Panc1 (cell line): ENCODE data around the gene DLL3. TPM values are rescaled to one million over a fixed set of nuclear protein-coding genes. Genes with fewer than 3 reads are reported as not detected.
A peak's percentile ranks its signal among the peaks of the same experiment; 100 is the strongest.

Experiments
- ATAC-seq: fragments of 200-7000 bp; cut with Tn5 transposase; 2 replicates; pipeline ENCODE4 v1.9.1; 2020; ENCODE audit warnings: mild to moderate bottlenecking, moderate library complexity
- BruUV-seq: library from RNA; stranded (reverse); fragments of 400-500 nt; replicated peaks from 2 replicates; lab custom pipeline; 2021; lab: Mats Ljungman, UMichigan
- CTCF ChIA-PET: fragments of 300-600 bp; sonication (Branson Sonifier 250); formaldehyde crosslinking; loops from one replicate; lab custom pipeline; 2022; ENCODE audit warnings: antibody characterized with exemption; lab: Charles Lee
- POLR2A ChIA-PET: fragments of 300-600 bp; sonication (Branson Sonifier 250); formaldehyde crosslinking; loops from one replicate; lab custom pipeline; 2022; ENCODE audit warnings: antibody characterized with exemption; lab: Charles Lee
- DNase-seq: peaks from one replicate; pipeline ENCODE4 v3.0.0-alpha.2; 2010; ENCODE audit warnings: low read depth, low spot score
- H3K27ac ChIP-seq: 2 replicates; pipeline ENCODE4 v1.5.1; 2011; ENCODE audit warnings: mild to moderate bottlenecking, low read length, inconsistent platforms
- H3K27me3 ChIP-seq: fragments of 200-500 bp; sonication (Bioruptor generic); 2 replicates; pipeline ENCODE4 v1.6.0; 2014; ENCODE audit warnings: low read length, inconsistent platforms; ENCODE audit not compliant: control insufficient read depth, insufficient read depth
- H3K36me3 ChIP-seq: fragments of 200-500 bp; sonication (Bioruptor generic); 2 replicates; pipeline ENCODE4 v1.5.1; 2014; ENCODE audit warnings: inconsistent platforms, mild to moderate bottlenecking, low read length, moderate library complexity; ENCODE audit not compliant: control insufficient read depth, insufficient read depth
- H3K4me1 ChIP-seq: 2 replicates; pipeline ENCODE4 v1.5.1; 2011; ENCODE audit warnings: inconsistent platforms, mild to moderate bottlenecking, low read length, moderate library complexity; ENCODE audit not compliant: control insufficient read depth, insufficient read depth
- H3K4me3 ChIP-seq, 2 experiments: 2 replicates each; pipeline ENCODE4 v1.5.1; 2011 to 2012; ENCODE audit warnings: low read depth in 2 of 2, low read length in 2 of 2, mild to moderate bottlenecking in 2 of 2, inconsistent platforms in 1 of 2, moderate library complexity in 1 of 2
- H3K9me3 ChIP-seq: fragments of 200-500 bp; sonication (Bioruptor generic); 2 replicates; pipeline ENCODE4 v1.5.1; 2014; ENCODE audit warnings: low read depth, mild to moderate bottlenecking, inconsistent platforms, low read length, moderate library complexity; ENCODE audit not compliant: control insufficient read depth, insufficient read depth
- CTCF ChIP-seq: fragments of 450-650 bp; IDR thresholded peaks from 2 replicates; pipeline ENCODE4 v1.5.1; 2017; ENCODE audit warnings: mild to moderate bottlenecking
- POLR2AphosphoS5 ChIP-seq: IDR thresholded peaks from 2 replicates; pipeline ENCODE4 v1.6.1; 2012; ENCODE audit warnings: mild to moderate bottlenecking, low read depth, low read length, moderate library complexity
- REST ChIP-seq, 2 experiments: IDR thresholded peaks; 2 replicates each; pipeline ENCODE4 v1.6.1; 2011 to 2012; ENCODE audit warnings: low read depth in 2 of 2, control low read depth in 1 of 2, low read length in 1 of 2, mild to moderate bottlenecking in 1 of 2, moderate library complexity in 1 of 2; ENCODE audit not compliant: insufficient read depth in 1 of 2
- SIN3A ChIP-seq: IDR thresholded peaks from 2 replicates; pipeline ENCODE4 v1.6.1; 2012; ENCODE audit warnings: low read depth, mild to moderate bottlenecking, low read length, moderate library complexity, borderline replicate concordance; ENCODE audit not compliant: insufficient read depth
- TCF7L2 ChIP-seq: IDR thresholded peaks from 2 replicates; pipeline ENCODE4 v1.6.1; 2011; ENCODE audit warnings: mild to moderate bottlenecking, low read depth, low read length, inconsistent platforms
- in situ Hi-C: cut with HindIII; loops from 2 replicates; pipeline ENCODE4 v1.10.0; 2016; ENCODE audit warnings: low sequenced_read_pairs, low pct_unique_long_range_greater_than_20kb
- intact Hi-C: fragments of 100-400 bp; cut with micrococcal nuclease; formaldehyde crosslinking; loops from one replicate; pipeline ENCODE4 v1.10.0; 2022; ENCODE audit not compliant: unreplicated experiment
- total RNA-seq: library from RNA; stranded (reverse); gene quantifications from one replicate; pipeline ENCODE4 v1.2.1, GENCODE V29; 2021; ENCODE audit not compliant: unreplicated experiment

The DLL3 gene
- total RNA-seq, 1 experiment from 2014 or later: 76.9 TPM

- POLR2A ChIA-PET: interaction anchor here (0.5 to 11.8 kb wide), 12 partner anchors 8 to 337 kb away, joined by 3 to 196 read pairs (median 4); partner anchors contain the start of genes DYRK1B, EID2B, MED29 and RPS16
- no peak for DNase-seq
- H3K4me1 ChIP-seq: peaks cover 3% of the 10 kb centered on the region; the same call in 1 of the 2 replicates
- no peaks in the 10 kb centered on the region for H3K9me3 ChIP-seq
- in situ Hi-C loops (no loop called here), intact Hi-C loops (no loop called here)
- no peak for TF ChIP-seq TCF7L2
- TF ChIP-seq POLR2AphosphoS5: no peak
- TF ChIP-seq CTCF: no peak
- no peak for TF ChIP-seq REST (IDR thresholded peaks at IDR 0.05; ENCODE audit: insufficient read depth in 1 of 2, low read depth in 2 of 2, low read length in 1 of 2)
- no peak for TF ChIP-seq SIN3A
- no TSS peak for BruUV-seq
- no peaks in the 10 kb centered on the region for H3K27me3 ChIP-seq
- H3K27ac ChIP-seq: no peak overlapping the region
- H3K4me3 ChIP-seq: no peak overlapping the region
- CTCF ChIA-PET: interaction anchor here (0.5 to 2.4 kb wide), 14 partner anchors 8 to 242 kb away, joined by 3 to 23 read pairs (median 4); partner anchors contain the start of genes EID2, EID2B and SELENOV
- no peaks in the 10 kb centered on the region for H3K36me3 ChIP-seq
- peak; percentile 1; the same call in 1 of the 2 replicates for ATAC-seq
These were observed 25.7 kb downstream of the DLL3 start for GRCh38 chr19:39524495-39524894.

GRCh38 chr19:39525205-39525604 lies 26.5 kb downstream of the DLL3 start:
- no peaks in the 10 kb centered on the region for H3K36me3 ChIP-seq
- in situ Hi-C loops: no loop called here
- intact Hi-C loops: no loop called here

More at GRCh38 chr19:39525205-39525604, 26.5 kb downstream of the DLL3 start:
- POLR2A ChIA-PET: interaction anchor here (0.6 to 11.8 kb wide), 10 partner anchors 16 to 336 kb away, joined by 3 to 196 read pairs (median 4); partner anchors contain the start of genes DYRK1B, MED29 and RPS16
- DNase-seq: no peak
- no peak overlapping the region for H3K4me3 ChIP-seq
- BruUV-seq: no TSS peak
- H3K27me3 ChIP-seq: no peaks in the 10 kb centered on the region
- H3K27ac ChIP-seq: no peak overlapping the region
- TF ChIP-seq REST (IDR thresholded peaks at IDR 0.05; ENCODE audit: insufficient read depth in 1 of 2, low read depth in 2 of 2, low read length in 1 of 2) (no peak), SIN3A (no peak), CTCF (no peak), TCF7L2 (no peak), POLR2AphosphoS5 (no peak)
- H3K9me3 ChIP-seq: no peaks in the 10 kb centered on the region
- ATAC-seq: no peak
- CTCF ChIA-PET: interaction anchor here (0.6 to 2.4 kb wide), 16 partner anchors 8 to 615 kb away, joined by 3 to 15 read pairs (median 6); partner anchors contain the start of genes EID2 and SELENOV
- peaks cover 3% of the 10 kb centered on the region; the same call in 1 of the 2 replicates for H3K4me1 ChIP-seq
